Measurements from ENCODE around the gene PPT2.
"Not testable (repeated sequence)": the region's sequence is repeated elsewhere in the genome, so short reads cannot be mapped to it uniquely, and the experiment has no call there.

The PPT2 gene

GRCh38 chr6:32196682-32197616, 43.0 kb downstream of the PPT2 start:
- DNase-seq (ENCODE audit: insufficient read length, low spot score) = no peak
- no peak for TF ChIP-seq POLR2A (IDR thresholded peaks at IDR 0.05; ENCODE audit: low read depth, low read length)
- FAIRE-seq = no peak

DNA sequence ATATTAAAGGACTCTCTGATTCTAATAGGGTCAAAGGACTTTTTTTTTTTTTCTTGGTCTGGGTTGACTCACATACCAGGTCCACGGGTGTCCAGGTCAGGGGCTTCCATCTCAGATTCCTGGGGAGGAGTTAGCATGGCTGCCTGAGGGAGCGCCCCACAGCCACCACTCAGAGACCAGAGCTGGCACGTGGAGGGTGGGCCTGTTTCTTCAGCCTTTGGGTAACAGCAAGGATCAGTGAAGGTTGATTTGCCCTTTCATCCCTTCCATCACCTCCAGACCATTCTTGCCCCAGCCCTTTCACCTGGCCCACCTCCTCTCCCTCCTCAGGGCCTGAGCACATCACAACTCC, 44.4 kb downstream of the PPT2 start:
- TF ChIP-seq POLR2A (IDR thresholded peaks at IDR 0.05; ENCODE audit: low read depth, low read length) = no peak
- no peak for FAIRE-seq
- DNase-seq (ENCODE audit: insufficient read length, low spot score) = no peak

DNA sequence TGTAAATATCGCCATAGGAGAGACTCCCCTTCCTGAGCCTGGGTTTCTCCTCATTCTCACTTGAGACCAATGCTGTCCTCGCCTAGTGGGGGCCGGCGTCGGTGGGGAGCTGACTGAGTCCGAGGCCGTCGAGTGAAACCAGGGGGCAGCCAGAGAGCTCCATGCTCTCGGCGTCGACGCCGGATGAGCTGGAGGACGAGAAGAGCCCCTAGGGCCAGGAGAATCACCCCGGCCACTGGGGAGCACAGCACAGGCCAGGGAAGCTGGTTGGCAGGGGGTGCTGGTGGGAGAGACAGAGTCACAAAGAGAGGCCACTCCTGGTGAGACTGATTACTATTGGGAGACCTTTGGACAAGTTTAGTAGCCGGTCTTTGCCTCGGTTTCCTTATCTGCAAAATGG, 44.9 kb downstream of the PPT2 start:
- no peak for FAIRE-seq
- DNase-seq (ENCODE audit: insufficient read length, low spot score) = no peak
- no peak for TF ChIP-seq POLR2A (IDR thresholded peaks at IDR 0.05; ENCODE audit: low read depth, low read length)

DNA sequence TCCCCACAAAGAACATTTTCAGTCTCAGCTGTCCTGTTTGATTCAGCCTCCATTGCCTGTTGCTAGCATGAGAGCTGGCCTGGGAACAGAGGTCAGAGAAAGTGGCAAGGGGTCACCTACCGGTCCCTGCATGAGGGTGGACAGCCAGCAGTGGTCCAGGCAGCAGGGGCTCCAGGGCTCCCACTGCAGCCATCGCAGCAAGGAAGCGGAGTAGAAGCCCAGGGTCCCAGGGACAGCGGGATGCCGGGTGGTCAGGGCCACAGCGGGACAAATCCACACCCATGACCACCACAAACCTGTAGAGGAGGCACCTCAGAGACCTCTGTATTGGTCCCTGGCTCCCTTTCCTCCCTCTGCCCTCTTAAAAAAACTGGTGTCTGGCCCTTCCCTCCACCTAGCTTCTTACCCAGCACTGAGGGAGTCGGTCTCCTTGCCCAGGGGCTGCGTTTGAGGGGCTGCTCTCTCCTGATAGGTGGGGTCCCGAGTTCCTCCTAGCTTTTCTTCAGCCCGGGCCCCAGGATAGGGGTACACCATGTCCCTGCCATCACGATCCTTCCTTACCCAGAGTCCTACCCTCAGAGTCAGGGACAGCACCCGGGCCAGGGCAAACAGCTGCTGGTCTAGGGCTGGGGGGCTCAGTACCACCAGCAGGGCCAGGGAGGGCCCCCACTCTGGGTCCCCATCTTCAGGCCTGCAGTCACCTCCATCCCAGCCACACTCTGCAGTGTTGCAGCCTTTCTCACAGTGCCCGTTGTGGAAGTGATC, 47.0 kb downstream of the PPT2 start:
- TF ChIP-seq POLR2A (IDR thresholded peaks at IDR 0.05; ENCODE audit: low read depth, low read length) = no peak
- FAIRE-seq (no peak), DNase-seq (ENCODE audit: insufficient read length, low spot score) (no peak)

DNA sequence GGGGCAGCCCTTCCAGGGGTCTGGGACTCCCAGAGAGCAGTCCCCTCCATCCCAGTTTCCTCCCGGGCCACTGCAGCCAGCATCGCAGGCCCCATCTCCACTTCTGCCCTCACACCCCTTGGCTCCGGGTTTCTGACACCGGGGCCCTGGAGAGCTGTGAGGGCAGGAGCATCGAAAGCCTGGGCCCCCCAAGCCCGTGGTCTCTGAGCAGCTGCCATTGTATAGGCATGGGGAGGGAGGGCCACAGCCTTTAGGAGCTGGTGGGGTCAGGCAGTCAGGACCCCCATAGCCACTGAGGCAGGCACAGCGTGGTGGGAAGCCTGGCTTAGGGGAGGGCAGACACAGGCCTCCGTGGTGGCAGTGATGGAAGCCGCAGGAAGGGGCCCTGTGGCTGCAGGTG, 48.2 kb downstream of the PPT2 start:
- DNase-seq (ENCODE audit: insufficient read length, low spot score) (no peak), FAIRE-seq (no peak)
- TF ChIP-seq POLR2A (IDR thresholded peaks at IDR 0.05; ENCODE audit: low read depth, low read length) = no peak

DNA sequence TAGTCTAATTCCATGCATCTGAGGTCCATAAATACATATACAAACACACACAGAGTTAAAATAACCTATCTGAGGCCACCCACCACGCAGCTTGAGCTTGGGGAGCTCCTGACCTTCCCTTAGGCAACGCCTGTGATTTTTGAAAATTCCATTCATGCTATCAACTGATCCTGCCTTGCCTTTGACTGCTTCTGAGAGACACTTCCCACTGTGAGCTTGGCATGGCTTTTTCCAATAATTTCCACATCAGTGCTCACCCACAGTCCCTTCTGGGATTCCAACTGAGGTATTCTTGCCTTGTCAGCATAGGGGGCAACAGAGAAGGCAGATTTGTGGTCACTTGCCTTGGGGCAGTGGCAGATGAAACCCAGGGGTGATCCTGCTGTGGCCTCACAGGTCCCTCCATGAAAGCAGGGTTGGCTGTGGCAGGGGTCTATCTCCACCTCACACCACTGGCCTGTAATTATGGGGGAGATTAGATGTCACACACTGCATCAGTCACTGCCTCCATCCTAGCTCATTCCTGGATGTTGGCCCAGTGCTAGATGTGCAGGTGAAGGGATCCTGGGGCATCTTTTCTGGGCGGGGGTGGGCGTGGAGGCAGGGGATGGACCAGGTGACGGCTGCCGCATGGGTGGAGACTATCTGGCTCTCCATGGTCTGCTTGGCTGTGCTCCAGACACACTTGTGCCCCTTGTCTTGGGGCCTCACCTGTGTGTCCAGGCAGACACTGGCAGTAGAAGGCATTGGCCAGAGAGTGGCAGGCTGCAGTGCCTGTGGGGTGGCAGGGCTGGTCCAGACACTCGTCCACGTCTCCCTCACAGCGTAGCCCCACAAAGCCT, 49.7 kb downstream of the PPT2 start:
- FAIRE-seq (no peak), DNase-seq (ENCODE audit: insufficient read length, low spot score) (no peak)
- TF ChIP-seq POLR2A (IDR thresholded peaks at IDR 0.05; ENCODE audit: low read depth, low read length) = no peak

GRCh38 chr6:32204268-32204715, 50.4 kb downstream of the PPT2 start:
- DNase-seq (ENCODE audit: insufficient read length, low spot score) (no peak), FAIRE-seq (no peak)
- no peak for TF ChIP-seq POLR2A (IDR thresholded peaks at IDR 0.05; ENCODE audit: low read depth, low read length)

DNA sequence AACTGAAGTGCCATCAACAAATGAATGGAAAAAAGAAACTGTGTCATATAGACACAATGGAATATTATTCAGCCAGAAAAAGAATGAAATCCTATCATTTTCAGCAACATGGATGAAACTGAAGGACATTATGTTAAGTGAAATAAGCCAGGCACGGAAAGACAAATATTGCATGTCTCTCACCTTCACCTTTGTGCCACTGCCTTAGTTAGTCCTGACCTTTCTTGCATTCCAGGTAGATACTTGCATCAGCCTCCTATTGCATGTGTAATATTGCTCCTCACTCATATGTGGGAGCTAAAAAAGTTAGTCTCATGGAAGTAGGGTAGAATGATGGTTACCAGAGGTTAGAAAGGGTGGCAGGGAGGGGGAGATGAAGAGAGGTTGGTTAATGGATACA, 55.1 kb downstream of the PPT2 start:
- no peak for TF ChIP-seq POLR2A (IDR thresholded peaks at IDR 0.05; ENCODE audit: low read depth, low read length)
- FAIRE-seq (no peak), DNase-seq (ENCODE audit: insufficient read length, low spot score) (no peak)

GRCh38 chr6:32210191-32210601, 56.3 kb downstream of the PPT2 start:
- no peak for TF ChIP-seq POLR2A (IDR thresholded peaks at IDR 0.05; ENCODE audit: low read depth, low read length)
- DNase-seq (ENCODE audit: insufficient read length, low spot score) (no peak), FAIRE-seq (no peak)

DNA sequence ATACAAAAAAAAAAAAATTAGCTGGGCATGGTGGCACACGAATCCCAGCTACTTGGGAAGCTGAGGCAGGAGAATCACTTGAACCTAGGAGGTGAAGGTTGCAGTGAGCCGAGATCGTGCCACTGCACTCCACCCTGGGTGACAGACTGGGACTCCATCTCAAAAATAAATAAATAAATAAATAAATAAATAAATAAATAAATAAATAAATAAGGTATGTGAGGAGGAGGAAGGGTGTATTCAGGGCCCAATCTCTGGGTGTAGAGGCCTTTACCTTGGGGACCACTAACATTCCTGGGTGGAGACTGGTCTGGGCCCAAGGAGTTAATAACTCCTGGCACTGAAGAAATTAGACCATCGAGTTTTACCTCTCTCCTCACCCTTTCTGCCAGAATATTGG, 57.5 kb downstream of the PPT2 start:
- DNase-seq (ENCODE audit: insufficient read length, low spot score); FAIRE-seq: not testable (repeated sequence)

- no peak for TF ChIP-seq POLR2A (IDR thresholded peaks at IDR 0.05; ENCODE audit: low read depth, low read length)
- DNase-seq (ENCODE audit: insufficient read length, low spot score) (no peak), FAIRE-seq (no peak)
These were observed 58.3 kb downstream of the PPT2 start for GRCh38 chr6:32212076-32212760.
